ENCODE results near the gene EPS8L1.

- no peak for TF ChIP-seq CTCF (IDR thresholded peaks at IDR 0.05; ENCODE audit: poor library complexity, severe bottlenecking)
- TF ChIP-seq POLR2AphosphoS5 (IDR thresholded peaks at IDR 0.05): no peak
- no peak for TF ChIP-seq REST (IDR thresholded peaks at IDR 0.05; ENCODE audit: borderline replicate concordance)
- TF ChIP-seq MXI1 (conservative IDR thresholded peaks at IDR 0.05; ENCODE audit: poor library complexity, severe bottlenecking): no peak
- TF ChIP-seq SMC3 (conservative IDR thresholded peaks at IDR 0.05; ENCODE audit: poor library complexity): no peak
- TF ChIP-seq RAD21 (conservative IDR thresholded peaks at IDR 0.05): no peak
- TF ChIP-seq EP300 (conservative IDR thresholded peaks at IDR 0.05; ENCODE audit: poor library complexity, severe bottlenecking): no peak
These were observed 19.0 kb downstream of the EPS8L1 start for GRCh38 chr19:55094456-55095259.
